ENCODE data around the gene CASS4.

DNA sequence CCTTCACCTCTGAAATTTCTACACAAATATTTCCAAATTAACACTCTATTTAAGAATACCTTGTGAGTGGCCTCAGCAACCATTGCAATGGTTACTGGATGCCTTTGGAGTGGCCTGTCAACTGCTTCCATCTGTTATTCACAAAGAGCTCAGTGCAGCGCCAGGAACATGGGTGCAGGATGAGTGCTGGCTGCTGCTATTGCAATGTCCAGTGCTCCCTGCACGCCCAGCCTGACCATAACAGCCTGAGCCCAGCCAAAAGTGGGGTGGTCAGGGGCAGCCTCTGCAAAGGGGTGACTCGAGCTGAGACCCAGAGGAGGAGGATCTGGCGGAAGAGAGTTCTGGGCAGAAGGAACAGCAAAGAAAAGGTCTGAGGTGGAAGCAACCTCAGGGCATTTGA lies 18.4 kb downstream of the CASS4 start:
- TF ChIP-seq RAD21 (IDR thresholded peaks at IDR 0.05; ENCODE audit: low read depth) (no peak), EP300 (IDR thresholded peaks at IDR 0.05; ENCODE audit: borderline replicate concordance) (no peak), TAF1 (IDR thresholded peaks at IDR 0.05; ENCODE audit: low read depth) (no peak), YY1 (IDR thresholded peaks at IDR 0.05; ENCODE audit: low read depth) (no peak), CREB1 (IDR thresholded peaks at IDR 0.05; ENCODE audit: low read depth) (no peak)
- TF ChIP-seq, protein P1, sequence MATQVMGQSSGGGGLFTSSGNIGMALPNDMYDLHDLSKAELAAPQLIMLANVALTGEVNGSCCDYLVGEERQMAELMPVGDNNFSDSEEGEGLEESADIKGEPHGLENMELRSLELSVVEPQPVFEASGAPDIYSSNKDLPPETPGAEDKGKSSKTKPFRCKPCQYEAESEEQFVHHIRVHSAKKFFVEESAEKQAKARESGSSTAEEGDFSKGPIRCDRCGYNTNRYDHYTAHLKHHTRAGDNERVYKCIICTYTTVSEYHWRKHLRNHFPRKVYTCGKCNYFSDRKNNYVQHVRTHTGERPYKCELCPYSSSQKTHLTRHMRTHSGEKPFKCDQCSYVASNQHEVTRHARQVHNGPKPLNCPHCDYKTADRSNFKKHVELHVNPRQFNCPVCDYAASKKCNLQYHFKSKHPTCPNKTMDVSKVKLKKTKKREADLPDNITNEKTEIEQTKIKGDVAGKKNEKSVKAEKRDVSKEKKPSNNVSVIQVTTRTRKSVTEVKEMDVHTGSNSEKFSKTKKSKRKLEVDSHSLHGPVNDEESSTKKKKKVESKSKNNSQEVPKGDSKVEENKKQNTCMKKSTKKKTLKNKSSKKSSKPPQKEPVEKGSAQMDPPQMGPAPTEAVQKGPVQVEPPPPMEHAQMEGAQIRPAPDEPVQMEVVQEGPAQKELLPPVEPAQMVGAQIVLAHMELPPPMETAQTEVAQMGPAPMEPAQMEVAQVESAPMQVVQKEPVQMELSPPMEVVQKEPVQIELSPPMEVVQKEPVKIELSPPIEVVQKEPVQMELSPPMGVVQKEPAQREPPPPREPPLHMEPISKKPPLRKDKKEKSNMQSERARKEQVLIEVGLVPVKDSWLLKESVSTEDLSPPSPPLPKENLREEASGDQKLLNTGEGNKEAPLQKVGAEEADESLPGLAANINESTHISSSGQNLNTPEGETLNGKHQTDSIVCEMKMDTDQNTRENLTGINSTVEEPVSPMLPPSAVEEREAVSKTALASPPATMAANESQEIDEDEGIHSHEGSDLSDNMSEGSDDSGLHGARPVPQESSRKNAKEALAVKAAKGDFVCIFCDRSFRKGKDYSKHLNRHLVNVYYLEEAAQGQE (IDR thresholded peaks at IDR 0.05; ENCODE audit: low read depth) = no peak
